CD4-positive, CD25-positive, alpha-beta regulatory T cell (primary cell): ENCODE results near the gene AOPEP. TPM values are rescaled to one million over a fixed set of nuclear protein-coding genes. Genes with fewer than 3 reads are reported as not detected.
A peak's percentile ranks its signal among the peaks of the same experiment; 100 is the strongest.

Source experiments
- ATAC-seq, 2 donors: fragments of 150-1000 bp; cut with Tn5 transposase; one replicate each; pipeline ENCODE4 v1.10.0; 2021; ENCODE audit warnings: low read depth in 2 of 2, moderate number of reproducible peaks in 2 of 2, moderate library complexity in 1 of 2
- DNase-seq, 3 donors: peaks; one replicate each; pipeline versions ENCODE4 v3.0.0 to v3.0.0-alpha.2; 2012 to 2022; ENCODE audit warnings: mixed read lengths in 1 of 3
- H3K27ac ChIP-seq: one replicate; pipeline ENCODE4 v1.7.0; 2013; ENCODE audit warnings: mild to moderate bottlenecking, low read length; ENCODE audit not compliant: insufficient read depth, poor library complexity, severe bottlenecking
- H3K27me3 ChIP-seq: one replicate; pipeline ENCODE4 v1.7.0; 2013; ENCODE audit warnings: low read length; ENCODE audit not compliant: control insufficient read depth, insufficient read depth
- H3K36me3 ChIP-seq: one replicate; pipeline ENCODE4 v1.7.0; 2013; ENCODE audit warnings: mild to moderate bottlenecking, low read length, moderate library complexity; ENCODE audit not compliant: control insufficient read depth, insufficient read depth
- H3K4me1 ChIP-seq: 2 replicates; pipeline ENCODE4 v1.7.0; 2013; ENCODE audit warnings: mild to moderate bottlenecking, low read length; ENCODE audit not compliant: insufficient read depth, control insufficient read depth, poor library complexity, severe bottlenecking
- H3K4me3 ChIP-seq: one replicate; pipeline ENCODE4 v1.7.0; 2013; ENCODE audit warnings: low read depth, mild to moderate bottlenecking, low read length, moderate library complexity
- H3K9me3 ChIP-seq, 2 experiments: 1 replicate in 1 of 2; 2 replicates in 1 of 2; pipeline ENCODE4 v1.7.0; 2013; ENCODE audit warnings: low read length in 2 of 2, mild to moderate bottlenecking in 1 of 2, moderate library complexity in 1 of 2; ENCODE audit not compliant: control insufficient read depth in 2 of 2
- H3K27ac Mint-ChIP-seq, 3 donors: one replicate each; pipeline ENCODE4 v1.8.0; 2020 to 2022; ENCODE audit warnings: mild to moderate bottlenecking in 3 of 3, mixed read lengths in 3 of 3, moderate library complexity in 2 of 3
- H3K27me3 Mint-ChIP-seq: one replicate; pipeline ENCODE4 v1.8.0; 2022; ENCODE audit warnings: mild to moderate bottlenecking, mixed read lengths
- H3K36me3 Mint-ChIP-seq: one replicate; pipeline ENCODE4 v1.8.0; 2020; ENCODE audit warnings: mixed read lengths
- H3K4me1 Mint-ChIP-seq, 4 donors: one replicate each; pipeline ENCODE4 v1.8.0; 2020 to 2022; ENCODE audit warnings: mixed read lengths in 4 of 4, mild to moderate bottlenecking in 1 of 4
- H3K4me3 Mint-ChIP-seq, 4 donors: one replicate each; pipeline ENCODE4 v1.8.0; 2020 to 2022; ENCODE audit warnings: mild to moderate bottlenecking in 4 of 4, mixed read lengths in 4 of 4, moderate library complexity in 3 of 4
- H3K9me3 Mint-ChIP-seq, 7 donors: one replicate each; pipeline ENCODE4 v1.8.0; 2020 to 2022; ENCODE audit warnings: mixed read lengths in 7 of 7, mild to moderate bottlenecking in 3 of 7, moderate library complexity in 2 of 7
- polyA plus RNA-seq, 4 donors: library from polyadenylated mRNA; unstranded; fragments of 300-500 nt; fragmentation: Illumina TruSeq; gene quantifications; one replicate each; pipeline ENCODE4 v1.2.3, GENCODE V29; 2021
- total RNA-seq: library from RNA; stranded (reverse); gene quantifications from one replicate; pipeline ENCODE4 v1.2.3, GENCODE V29; 2022

The AOPEP gene
- total and polyA plus RNA-seq, 5 donors from 2014 or later: 4.6 to 12.9 (median 6.4) TPM

GRCh38 chr9:94881940-94882339 lies 155.4 kb downstream of the AOPEP start:
- H3K9me3 ChIP-seq: no peaks in the 10 kb centered on the region
- Mint-ChIP-seq H3K27me3 (no peaks in the 10 kb centered on the region), H3K4me3 (no peak overlapping the region), H3K27ac (no peak overlapping the region), H3K36me3 (no peaks in the 10 kb centered on the region), H3K4me1 (peaks cover 14 to 34% (median 18%) of the 10 kb centered on the region in 4 donors), H3K9me3 (no peaks in the 10 kb centered on the region)
- no peak overlapping the region for H3K4me3 ChIP-seq
- ATAC-seq (no peak), DNase-seq (no peak)
- H3K4me1 ChIP-seq: peaks cover 14% of the 10 kb centered on the region
- no peak overlapping the region for H3K27ac ChIP-seq
- no peaks in the 10 kb centered on the region for H3K36me3 ChIP-seq
- no peaks in the 10 kb centered on the region for H3K27me3 ChIP-seq

- Mint-ChIP-seq H3K36me3 (no peaks in the 10 kb centered on the region), H3K9me3 (no peaks in the 10 kb centered on the region), H3K27ac (peak overlapping the region in 1 of 3 donors; percentile 7), H3K4me1 (peaks cover 13 to 27% (median 14%) of the 10 kb centered on the region in 4 donors), H3K27me3 (no peaks in the 10 kb centered on the region), H3K4me3 (no peak overlapping the region)
- H3K27ac ChIP-seq: no peak overlapping the region
- DNase-seq: no peak
- no peaks in the 10 kb centered on the region for H3K9me3 ChIP-seq
- no peak for ATAC-seq
- no peaks in the 10 kb centered on the region for H3K27me3 ChIP-seq
- H3K36me3 ChIP-seq: no peaks in the 10 kb centered on the region
- H3K4me3 ChIP-seq: no peak overlapping the region
- peaks cover 11% of the 10 kb centered on the region for H3K4me1 ChIP-seq
Measured at GRCh38 chr9:94882966-94883641, 156.6 kb downstream of the AOPEP start.

GRCh38 chr9:94885854-94886447 lies 159.5 kb downstream of the AOPEP start:
- H3K4me1 Mint-ChIP-seq: peaks cover 0 to 10% (median 1%) of the 10 kb centered on the region in 4 donors
- H3K36me3 Mint-ChIP-seq: peaks cover 10% of the 10 kb centered on the region
- Histone ChIP-seq H3K9me3 (peaks cover 3 to 5% of the 10 kb centered on the region in 2 experiments), H3K27ac (no peak overlapping the region), H3K27me3 (no peaks in the 10 kb centered on the region), H3K36me3 (no peaks in the 10 kb centered on the region), H3K4me1 (no peaks in the 10 kb centered on the region), H3K4me3 (no peak overlapping the region)
- ATAC-seq (no peak), DNase-seq (no peak)
- H3K4me3 Mint-ChIP-seq: no peak overlapping the region
- no peak overlapping the region for H3K27ac Mint-ChIP-seq
- no peaks in the 10 kb centered on the region for H3K27me3 Mint-ChIP-seq
- H3K9me3 Mint-ChIP-seq: peaks cover 1 to 11% (median 3%) of the 10 kb centered on the region in 7 donors

- no peaks in the 10 kb centered on the region for H3K4me1 ChIP-seq
- no peak overlapping the region for H3K4me3 ChIP-seq
- peaks cover 15% of the 10 kb centered on the region for H3K36me3 Mint-ChIP-seq
- no peak for ATAC-seq
- H3K9me3 Mint-ChIP-seq: peaks cover 1 to 19% (median 9%) of the 10 kb centered on the region in 7 donors
- no peaks in the 10 kb centered on the region for H3K27me3 Mint-ChIP-seq
- no peak for DNase-seq
- peak overlapping the region in 1 of 3 donors; percentile 22 for H3K27ac Mint-ChIP-seq
- no peak overlapping the region for H3K27ac ChIP-seq
- peaks cover 4 to 7% of the 10 kb centered on the region in 2 experiments for H3K9me3 ChIP-seq
- no peaks in the 10 kb centered on the region for H3K27me3 ChIP-seq
- peaks cover 0 to 5% (median 3%) of the 10 kb centered on the region in 4 donors for H3K4me1 Mint-ChIP-seq
- no peaks in the 10 kb centered on the region for H3K36me3 ChIP-seq
- H3K4me3 Mint-ChIP-seq: no peak overlapping the region
Measured at GRCh38 chr9:94887721-94888120, 161.2 kb downstream of the AOPEP start.

GRCh38 chr9:94888775-94889174 lies 162.3 kb downstream of the AOPEP start:
- Histone ChIP-seq H3K27me3 (no peaks in the 10 kb centered on the region), H3K4me1 (no peaks in the 10 kb centered on the region)
- ATAC-seq: no peak

GRCh38 chr9:94889628-94890027 lies 163.1 kb downstream of the AOPEP start:
- Histone ChIP-seq H3K4me1 (no peaks in the 10 kb centered on the region), H3K4me3 (no peak overlapping the region), H3K27ac (no peak overlapping the region), H3K36me3 (no peaks in the 10 kb centered on the region), H3K27me3 (no peaks in the 10 kb centered on the region), H3K9me3 (peaks cover 4 to 7% of the 10 kb centered on the region in 2 experiments)
- DNase-seq: no peak
- peaks cover 1 to 19% (median 10%) of the 10 kb centered on the region in 7 donors for H3K9me3 Mint-ChIP-seq
- peaks cover 15% of the 10 kb centered on the region for H3K36me3 Mint-ChIP-seq
- H3K4me1 Mint-ChIP-seq: peaks cover 0 to 9% (median 4%) of the 10 kb centered on the region in 4 donors
- H3K4me3 Mint-ChIP-seq: no peak overlapping the region
- ATAC-seq: no peak
- no peaks in the 10 kb centered on the region for H3K27me3 Mint-ChIP-seq
- H3K27ac Mint-ChIP-seq: no peak overlapping the region

More at GRCh38 chr9:94888775-94889174, 162.3 kb downstream of the AOPEP start:
- Histone ChIP-seq H3K27ac (no peak overlapping the region), H3K4me3 (no peak overlapping the region), H3K9me3 (peaks cover 4 to 7% of the 10 kb centered on the region in 2 experiments), H3K36me3 (no peaks in the 10 kb centered on the region)
- peaks cover 0 to 5% (median 3%) of the 10 kb centered on the region in 4 donors for H3K4me1 Mint-ChIP-seq
- H3K4me3 Mint-ChIP-seq: no peak overlapping the region
- no peaks in the 10 kb centered on the region for H3K27me3 Mint-ChIP-seq
- no peak for DNase-seq
- no peak overlapping the region for H3K27ac Mint-ChIP-seq
- H3K9me3 Mint-ChIP-seq: peaks cover 1 to 19% (median 10%) of the 10 kb centered on the region in 7 donors
- peaks cover 15% of the 10 kb centered on the region for H3K36me3 Mint-ChIP-seq

- DNase-seq (no peak), ATAC-seq (no peak)
- H3K36me3 Mint-ChIP-seq: peaks cover 15% of the 10 kb centered on the region
- H3K9me3 Mint-ChIP-seq: peaks cover 1 to 19% (median 10%) of the 10 kb centered on the region in 7 donors
- no peak overlapping the region for H3K4me3 ChIP-seq
- H3K27me3 ChIP-seq: no peaks in the 10 kb centered on the region
- H3K4me1 ChIP-seq: no peaks in the 10 kb centered on the region
- H3K27ac Mint-ChIP-seq: no peak overlapping the region
- no peaks in the 10 kb centered on the region for H3K27me3 Mint-ChIP-seq
- peaks cover 4 to 7% of the 10 kb centered on the region in 2 experiments for H3K9me3 ChIP-seq
- H3K4me1 Mint-ChIP-seq: peaks cover 0 to 9% (median 4%) of the 10 kb centered on the region in 4 donors
- no peak overlapping the region for H3K4me3 Mint-ChIP-seq
- H3K27ac ChIP-seq: no peak overlapping the region
- H3K36me3 ChIP-seq: no peaks in the 10 kb centered on the region
Measured at GRCh38 chr9:94891183-94891582, 164.7 kb downstream of the AOPEP start.
